ENCODE measurements around the gene TTC27. TPM values are rescaled to one million over a fixed set of nuclear protein-coding genes. Genes with fewer than 3 reads are reported as not detected.

The TTC27 gene
- total RNA-seq, 6 donors from 2014 or later: 9.4 to 24.0 (median 12.3) TPM

DNA sequence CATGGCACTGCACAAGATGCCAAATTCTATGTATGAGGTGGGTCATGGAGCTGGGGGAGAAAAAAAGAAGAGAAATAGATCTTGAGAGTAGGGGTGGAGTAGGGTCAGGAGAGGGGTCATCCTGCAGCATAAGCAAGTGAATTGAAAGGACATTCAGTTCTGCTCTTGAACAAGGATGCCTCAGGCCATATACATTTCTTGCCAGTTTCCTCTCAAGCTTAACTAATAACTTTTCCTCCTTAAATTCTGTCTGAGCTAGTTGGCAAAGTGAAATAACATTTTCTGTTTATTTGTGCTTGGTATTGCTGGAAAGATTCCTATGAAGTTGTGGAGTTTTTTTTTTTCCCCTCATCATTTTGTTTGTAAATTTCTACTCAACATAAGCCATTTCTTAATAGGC lies 219.9 kb downstream of the TTC27 start:
- TF ChIP-seq, protein P1, sequence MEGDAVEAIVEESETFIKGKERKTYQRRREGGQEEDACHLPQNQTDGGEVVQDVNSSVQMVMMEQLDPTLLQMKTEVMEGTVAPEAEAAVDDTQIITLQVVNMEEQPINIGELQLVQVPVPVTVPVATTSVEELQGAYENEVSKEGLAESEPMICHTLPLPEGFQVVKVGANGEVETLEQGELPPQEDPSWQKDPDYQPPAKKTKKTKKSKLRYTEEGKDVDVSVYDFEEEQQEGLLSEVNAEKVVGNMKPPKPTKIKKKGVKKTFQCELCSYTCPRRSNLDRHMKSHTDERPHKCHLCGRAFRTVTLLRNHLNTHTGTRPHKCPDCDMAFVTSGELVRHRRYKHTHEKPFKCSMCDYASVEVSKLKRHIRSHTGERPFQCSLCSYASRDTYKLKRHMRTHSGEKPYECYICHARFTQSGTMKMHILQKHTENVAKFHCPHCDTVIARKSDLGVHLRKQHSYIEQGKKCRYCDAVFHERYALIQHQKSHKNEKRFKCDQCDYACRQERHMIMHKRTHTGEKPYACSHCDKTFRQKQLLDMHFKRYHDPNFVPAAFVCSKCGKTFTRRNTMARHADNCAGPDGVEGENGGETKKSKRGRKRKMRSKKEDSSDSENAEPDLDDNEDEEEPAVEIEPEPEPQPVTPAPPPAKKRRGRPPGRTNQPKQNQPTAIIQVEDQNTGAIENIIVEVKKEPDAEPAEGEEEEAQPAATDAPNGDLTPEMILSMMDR (IDR thresholded peaks at IDR 0.05): no peak
- TF ChIP-seq POLR2AphosphoS5 (IDR thresholded peaks at IDR 0.05) (no peak), EP300 (IDR thresholded peaks at IDR 0.05) (no peak), POLR2A (IDR thresholded peaks at IDR 0.05) (no peak)
- no peak for DNase-seq
- ATAC-seq (ENCODE audit: low FRiP score in 2 of 2): no peak
- Histone ChIP-seq H3K4me3 (no peak overlapping the region), H3K36me3 (no peaks in the 10 kb centered on the region), H3K27ac (no peak overlapping the region), H3K4me1 (no peaks in the 10 kb centered on the region), H3K27me3 (no peaks in the 10 kb centered on the region), H3K9me3 (no peaks in the 10 kb centered on the region)

DNA sequence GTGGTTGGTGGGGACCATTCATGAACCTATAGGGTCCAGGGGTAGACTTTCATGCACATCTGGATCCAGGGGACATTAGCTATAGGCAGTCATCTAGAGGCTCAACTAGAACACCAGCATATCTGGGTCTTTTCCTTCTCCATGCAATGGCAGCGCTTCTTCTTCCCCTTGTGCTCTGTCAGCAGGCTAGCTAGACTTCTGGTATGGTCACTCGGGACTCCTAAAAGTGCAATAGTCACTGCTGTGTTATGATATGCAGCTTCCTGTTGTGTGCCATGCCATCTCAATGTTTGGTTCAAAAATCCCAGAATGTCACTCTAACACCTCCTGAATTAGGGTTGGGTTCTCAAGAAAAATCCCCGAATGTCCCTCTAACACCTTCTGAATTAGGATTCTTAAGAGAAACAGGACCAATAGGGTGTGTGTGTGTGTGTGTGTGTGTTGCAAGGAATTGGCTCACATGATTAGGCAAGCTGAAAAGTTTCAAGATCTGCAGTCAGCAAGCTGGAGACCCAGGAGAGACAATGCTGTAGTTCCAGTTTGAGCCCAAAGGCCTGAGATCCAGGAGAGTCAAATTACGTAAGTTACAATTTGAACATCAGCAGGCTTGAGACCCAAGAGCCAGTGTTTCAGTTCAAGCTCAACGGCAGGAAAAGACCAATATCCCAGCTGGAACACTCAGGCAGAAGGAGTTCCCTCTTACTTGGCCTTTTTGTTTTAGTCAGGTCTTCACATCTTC lies 221.8 kb downstream of the TTC27 start:
- no peak for DNase-seq
- H3K27me3 ChIP-seq: no peaks in the 10 kb centered on the region
- no peak overlapping the region for H3K4me3 ChIP-seq
- WGBS, 2 donors: 88 to 91% methylated on average over 5 of the region's 5 CpGs
- no peak overlapping the region for H3K27ac ChIP-seq
- H3K4me1 ChIP-seq: no peaks in the 10 kb centered on the region
- H3K9me3 ChIP-seq: no peaks in the 10 kb centered on the region
- TF ChIP-seq, protein P1 (IDR thresholded peaks at IDR 0.05): no peak
- TF ChIP-seq POLR2A (IDR thresholded peaks at IDR 0.05) (no peak), EP300 (IDR thresholded peaks at IDR 0.05) (no peak), POLR2AphosphoS5 (IDR thresholded peaks at IDR 0.05) (no peak)
- no peak for ATAC-seq (ENCODE audit: low FRiP score in 2 of 2)
- no peaks in the 10 kb centered on the region for H3K36me3 ChIP-seq

DNA sequence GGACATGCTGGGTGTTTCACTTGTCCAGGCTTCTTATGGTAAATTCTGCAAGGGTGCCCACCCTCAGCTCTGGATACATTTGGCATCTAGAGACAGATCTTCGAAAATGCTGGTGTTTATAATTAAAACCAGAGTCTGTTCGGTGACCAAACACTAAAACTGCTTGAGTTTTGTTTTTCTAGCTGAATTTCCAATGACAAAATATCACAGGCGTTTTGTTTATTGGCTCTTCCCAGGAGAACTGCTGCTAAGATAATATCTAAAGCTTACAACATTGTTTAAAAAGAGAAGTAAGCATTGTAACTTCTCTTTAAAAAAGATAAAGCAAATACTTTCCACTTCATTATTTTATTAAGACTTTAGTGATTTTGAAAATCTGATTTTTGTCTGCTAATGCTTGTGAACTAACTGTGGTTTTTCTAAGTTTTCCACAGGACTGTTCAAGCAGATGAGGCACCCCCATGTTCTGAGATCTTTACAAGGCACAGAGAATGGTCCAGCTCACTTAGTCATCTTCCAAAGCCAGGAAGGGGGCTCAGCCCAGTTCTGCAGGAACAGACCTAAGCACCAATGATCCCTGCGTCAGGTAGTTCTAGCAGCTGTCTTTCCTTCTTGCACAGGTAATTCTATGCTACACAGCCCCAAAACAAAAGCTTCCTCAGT lies 224.1 kb downstream of the TTC27 start:
- ATAC-seq (ENCODE audit: low FRiP score in 2 of 2) (no peak), DNase-seq (no peak)
- H3K4me3 ChIP-seq: no peak overlapping the region
- TF ChIP-seq EP300 (IDR thresholded peaks at IDR 0.05): no peak
- no peak for TF ChIP-seq POLR2AphosphoS5 (IDR thresholded peaks at IDR 0.05)
- TF ChIP-seq, protein P1 (IDR thresholded peaks at IDR 0.05): no peak
- no peak for TF ChIP-seq POLR2A (IDR thresholded peaks at IDR 0.05)
- WGBS, 2 donors: 59 to 64% methylated on average over 4 of the region's 4 CpGs
- H3K27me3 ChIP-seq: no peaks in the 10 kb centered on the region
- no peaks in the 10 kb centered on the region for H3K9me3 ChIP-seq
- no peaks in the 10 kb centered on the region for H3K4me1 ChIP-seq
- H3K27ac ChIP-seq: no peak overlapping the region
- H3K36me3 ChIP-seq: no peaks in the 10 kb centered on the region

DNA sequence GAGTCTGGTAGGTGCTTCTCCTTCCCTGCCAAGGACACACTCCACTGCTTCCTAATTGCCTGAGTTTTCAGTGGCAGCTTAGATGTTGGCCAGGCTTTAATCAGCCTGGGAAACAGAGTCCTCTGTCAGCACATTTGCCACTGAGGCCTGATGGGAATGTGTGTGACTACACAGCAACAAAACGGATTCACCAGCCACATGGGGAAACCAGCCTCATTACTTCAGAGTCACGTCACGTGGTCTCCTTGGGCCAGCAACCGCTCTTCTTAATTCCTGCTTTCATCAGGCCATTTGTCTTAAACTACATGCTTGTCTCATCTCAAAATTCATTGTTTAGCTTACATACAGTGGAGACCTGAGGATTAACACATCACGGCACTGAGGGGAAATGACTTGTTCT lies 225.0 kb downstream of the TTC27 start:
- WGBS, 2 donors: 89 to 93% methylated on average over 5 of the region's 5 CpGs
- ATAC-seq (ENCODE audit: low FRiP score in 2 of 2) (no peak), DNase-seq (no peak)
- Histone ChIP-seq H3K27ac (no peak overlapping the region), H3K4me3 (no peak overlapping the region), H3K27me3 (no peaks in the 10 kb centered on the region), H3K36me3 (no peaks in the 10 kb centered on the region), H3K4me1 (no peaks in the 10 kb centered on the region), H3K9me3 (no peaks in the 10 kb centered on the region)
- TF ChIP-seq, protein P1 (IDR thresholded peaks at IDR 0.05): no peak
- no peak for TF ChIP-seq POLR2AphosphoS5 (IDR thresholded peaks at IDR 0.05)
- no peak for TF ChIP-seq EP300 (IDR thresholded peaks at IDR 0.05)
- no peak for TF ChIP-seq POLR2A (IDR thresholded peaks at IDR 0.05)
